GM19035 (cell line): Measurements from ENCODE around the gene GP1BA.
"Not testable (repeated sequence)": the region's sequence is repeated elsewhere in the genome, so short reads cannot be mapped to it uniquely, and the experiment has no call there.

Experiments
- ATAC-seq: cut with Tn5 transposase; IDR thresholded peaks from one replicate; pipeline ENCODE4 v1.9.1; 2021; ENCODE audit not compliant: unreplicated experiment

The GP1BA gene

DNA sequence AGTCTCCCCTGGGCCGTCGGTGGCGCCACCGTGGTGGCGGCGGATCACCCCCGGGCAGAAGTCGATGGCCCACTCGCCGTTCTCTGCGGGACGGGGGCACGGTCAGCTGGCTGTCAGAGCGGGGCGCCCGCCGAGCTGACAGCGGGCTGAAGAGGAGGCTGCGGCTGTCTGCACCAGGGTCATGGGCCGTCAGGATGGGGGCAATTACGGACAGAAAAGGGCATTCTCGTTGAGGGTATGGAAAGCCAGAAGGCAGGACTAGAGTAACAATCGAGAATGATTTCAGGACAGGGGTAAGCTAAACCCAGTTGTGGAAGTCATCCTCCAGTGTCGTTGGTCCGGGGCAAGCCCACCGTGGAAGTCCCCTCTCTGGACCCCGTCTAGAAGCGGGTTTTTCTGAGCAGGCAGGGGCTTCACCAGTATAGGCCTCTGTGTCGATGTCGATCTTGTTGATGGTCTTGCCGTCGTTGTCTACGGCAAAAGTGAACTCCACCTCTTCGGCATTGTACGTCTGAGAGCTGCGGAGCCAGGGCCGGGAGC, 30.9 kb upstream of the GP1BA start:
- ATAC-seq = no peak

DNA sequence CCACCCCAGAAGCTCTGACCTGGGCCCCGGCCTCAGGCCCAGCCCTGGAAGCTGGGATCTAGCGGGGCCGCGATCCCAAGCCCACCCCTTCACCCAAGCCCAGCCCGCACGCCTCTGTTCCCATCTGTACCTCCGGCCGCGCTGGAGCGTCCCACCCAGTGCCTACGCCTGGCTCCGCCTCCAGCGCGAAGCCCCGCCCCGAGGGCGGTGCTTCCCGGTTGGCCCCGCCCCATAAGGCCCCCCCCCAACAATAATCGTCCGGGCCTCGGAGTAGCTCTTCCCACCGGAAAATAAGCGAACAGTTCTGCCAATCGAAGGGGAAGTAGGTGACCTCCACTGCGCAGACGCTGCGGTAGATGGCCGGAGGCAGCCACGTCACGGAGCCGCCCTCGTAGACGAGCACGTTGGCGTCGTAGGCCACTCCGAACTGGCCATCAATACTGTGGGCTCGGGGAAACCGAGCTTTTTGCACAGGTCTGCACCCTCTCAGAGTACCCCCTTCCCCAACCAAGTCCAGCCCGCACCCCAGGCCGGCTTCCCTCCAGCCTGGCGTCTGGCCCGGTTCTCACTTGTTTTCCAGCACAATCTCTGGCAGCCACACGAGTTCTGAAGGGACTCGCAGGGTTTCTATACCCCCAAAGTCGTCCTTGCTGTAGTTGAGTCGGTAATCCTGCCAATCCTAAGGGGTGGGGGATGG, 30.3 kb upstream of the GP1BA start:
- ATAC-seq = no peak

DNA sequence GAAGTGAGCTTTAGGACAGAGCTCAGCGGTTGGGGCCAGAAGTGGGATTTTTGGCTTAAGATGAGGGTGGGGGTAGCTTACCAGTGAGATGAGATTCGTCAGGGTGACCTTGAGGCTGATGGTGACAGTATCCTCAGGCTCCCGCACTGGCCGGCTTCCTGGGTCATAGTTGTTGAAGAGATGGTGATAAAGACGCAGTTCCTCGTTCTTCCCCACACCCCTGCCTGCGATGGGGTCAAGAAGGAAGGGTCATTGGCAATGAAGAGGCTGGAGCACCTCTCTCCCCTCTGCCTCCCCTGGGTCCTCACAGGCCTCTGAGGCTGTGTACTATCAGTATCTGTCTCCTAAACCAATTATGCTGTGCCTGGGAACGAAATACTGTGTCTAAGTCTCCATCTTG, 29.5 kb upstream of the GP1BA start:
- no peak for ATAC-seq

DNA sequence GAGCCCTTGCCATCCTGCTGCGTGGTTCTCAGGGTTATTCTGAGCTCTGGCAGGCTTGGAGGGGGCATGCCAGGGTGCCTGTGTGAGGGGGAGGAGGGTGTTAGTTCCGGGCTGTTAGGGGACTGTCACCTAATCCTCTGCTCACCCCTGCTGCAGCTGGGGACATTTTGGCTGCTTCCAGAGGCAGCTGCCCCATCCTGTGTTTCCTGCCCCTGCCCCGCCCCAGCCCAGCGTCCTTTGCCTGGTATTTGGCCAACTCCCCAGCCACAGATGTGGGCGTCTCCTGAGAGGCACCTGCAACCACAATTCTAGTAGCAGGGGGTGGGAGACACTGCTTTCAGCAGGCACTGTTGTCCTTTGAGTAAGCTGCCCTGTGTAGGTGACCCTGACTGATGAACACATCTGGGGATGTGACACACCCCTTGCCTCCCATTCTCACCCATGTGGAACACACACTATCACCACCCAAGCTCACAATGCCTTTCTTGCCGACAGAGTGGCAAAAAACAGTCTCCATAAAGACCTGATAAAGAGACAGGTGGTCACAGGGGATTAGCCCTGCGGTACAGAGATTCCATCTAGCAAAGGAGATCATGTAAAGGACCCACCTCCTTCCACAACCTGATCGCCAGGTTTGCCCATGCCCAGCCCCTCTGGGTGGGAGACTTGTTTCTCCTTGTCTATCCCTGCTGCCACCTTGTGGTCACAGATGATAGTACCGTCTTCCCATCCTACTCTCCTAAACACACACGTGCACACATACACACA, 28.8 kb upstream of the GP1BA start, which contains the start of gene CHRNE:
Gene CHRNE, minus strand, starts transcription at position 48 of the 768 bp plus-strand sequence. Its CDS starts 35 bp downstream, at position 13.
- no peak for ATAC-seq

DNA sequence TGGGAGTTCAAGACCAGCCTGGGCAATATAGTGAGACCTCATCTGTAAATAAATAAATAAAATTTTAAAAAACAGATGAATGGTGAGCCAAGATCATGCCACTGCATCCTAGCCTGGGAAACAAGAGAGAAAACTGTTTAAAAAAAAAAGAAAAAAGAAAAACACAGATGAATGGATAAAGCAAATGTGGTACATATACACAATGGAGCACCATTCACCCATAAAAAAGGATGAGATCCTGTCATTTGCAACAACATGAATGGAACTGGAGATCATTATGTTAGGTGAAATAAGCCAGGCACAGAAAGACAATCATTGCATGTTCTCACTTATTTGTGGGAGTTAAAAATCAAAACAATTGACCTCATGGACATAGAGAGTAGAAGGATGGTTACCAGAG, 25.4 kb upstream of the GP1BA start:
- ATAC-seq = not testable (repeated sequence)

DNA sequence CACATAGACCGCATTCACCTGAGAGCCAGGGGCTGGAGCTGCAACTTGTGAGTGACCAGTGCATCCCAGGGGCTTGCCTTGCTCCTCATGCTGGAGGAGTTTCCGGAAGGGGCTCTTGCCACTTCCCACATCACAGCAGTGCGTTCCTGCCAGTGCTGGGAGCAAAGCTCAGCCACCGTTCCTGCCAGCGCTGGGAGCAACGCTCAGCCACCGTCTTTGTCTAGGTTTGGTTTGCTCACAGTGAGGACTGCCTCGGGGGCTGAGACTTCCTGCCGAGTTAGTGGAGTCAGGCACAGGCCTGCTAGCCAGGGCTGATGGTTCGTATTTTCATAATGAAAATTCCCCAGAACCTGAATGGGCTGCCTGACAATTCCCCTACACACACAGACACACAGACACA, 23.8 kb upstream of the GP1BA start:
- no peak for ATAC-seq

DNA sequence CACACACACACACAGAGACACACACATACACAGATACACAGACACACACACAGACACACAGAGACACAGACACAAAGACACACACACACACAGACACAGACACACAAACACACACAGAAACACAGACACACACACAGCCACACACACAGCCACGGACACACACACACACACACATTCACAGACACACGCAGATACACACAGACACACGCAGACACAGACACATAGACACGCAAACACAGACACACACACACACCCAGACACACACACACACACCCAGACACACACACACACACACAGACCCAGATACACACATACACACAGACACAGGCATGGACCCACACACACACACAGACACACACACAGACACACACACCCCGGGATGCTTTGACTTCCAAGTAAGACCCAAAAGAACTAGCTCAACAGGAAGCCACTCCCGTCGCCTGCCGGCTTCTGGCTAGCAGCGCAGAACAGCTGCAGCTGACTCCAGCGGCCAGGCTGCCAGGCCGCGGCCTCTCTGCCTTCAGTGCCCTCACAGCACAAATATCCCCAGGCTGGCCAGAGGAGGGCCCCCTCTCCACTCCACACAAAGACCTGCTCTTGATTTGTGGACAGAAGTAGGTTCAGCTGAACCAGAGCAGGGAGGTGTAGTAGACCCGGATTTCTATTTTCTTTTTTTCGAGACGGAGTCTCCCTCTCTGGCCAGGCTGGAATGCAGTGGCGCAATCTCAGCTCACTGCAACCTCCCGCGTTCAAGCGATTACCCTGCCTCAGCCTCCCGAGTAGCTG, 23.2 kb upstream of the GP1BA start:
- ATAC-seq = no peak

DNA sequence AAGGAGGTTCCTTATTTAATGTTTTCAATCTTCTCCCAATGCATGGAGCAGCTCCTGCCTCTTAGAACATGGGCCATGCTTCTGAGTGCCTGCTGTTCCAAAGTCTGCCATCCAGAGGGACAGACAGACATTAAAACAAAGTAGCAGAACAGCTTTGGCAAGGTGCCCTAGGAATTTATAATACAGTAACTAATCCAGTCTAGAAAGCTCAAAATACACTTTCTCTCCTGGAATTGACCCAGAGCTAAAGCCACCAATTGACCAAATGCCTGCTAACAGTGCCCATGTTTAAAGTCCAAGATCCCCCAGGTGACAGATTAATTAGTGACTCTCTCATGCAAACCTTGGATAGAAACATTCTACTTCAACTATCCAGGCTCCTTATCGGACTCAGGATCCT, 18.1 kb upstream of the GP1BA start:
- no peak for ATAC-seq

DNA sequence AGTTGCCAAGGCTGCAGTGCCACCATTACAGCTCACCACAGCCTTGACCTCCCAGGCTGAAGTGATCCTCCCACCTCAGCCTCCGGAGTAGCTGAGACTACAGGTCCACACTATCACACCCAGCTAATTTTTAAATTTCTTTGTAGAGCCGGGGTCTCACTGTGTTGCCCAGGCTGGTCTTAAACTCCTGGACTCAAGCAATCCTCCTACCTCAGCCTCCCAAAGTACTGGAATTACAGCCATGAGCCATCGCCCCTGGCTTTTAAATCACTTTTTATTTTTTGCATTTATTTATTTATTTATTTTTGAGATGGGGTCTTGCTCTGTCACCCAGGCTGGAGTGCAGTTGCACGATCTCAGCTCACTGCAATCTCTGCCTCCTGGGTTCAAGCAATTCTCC, 17.5 kb upstream of the GP1BA start:
- not testable (repeated sequence) for ATAC-seq

DNA sequence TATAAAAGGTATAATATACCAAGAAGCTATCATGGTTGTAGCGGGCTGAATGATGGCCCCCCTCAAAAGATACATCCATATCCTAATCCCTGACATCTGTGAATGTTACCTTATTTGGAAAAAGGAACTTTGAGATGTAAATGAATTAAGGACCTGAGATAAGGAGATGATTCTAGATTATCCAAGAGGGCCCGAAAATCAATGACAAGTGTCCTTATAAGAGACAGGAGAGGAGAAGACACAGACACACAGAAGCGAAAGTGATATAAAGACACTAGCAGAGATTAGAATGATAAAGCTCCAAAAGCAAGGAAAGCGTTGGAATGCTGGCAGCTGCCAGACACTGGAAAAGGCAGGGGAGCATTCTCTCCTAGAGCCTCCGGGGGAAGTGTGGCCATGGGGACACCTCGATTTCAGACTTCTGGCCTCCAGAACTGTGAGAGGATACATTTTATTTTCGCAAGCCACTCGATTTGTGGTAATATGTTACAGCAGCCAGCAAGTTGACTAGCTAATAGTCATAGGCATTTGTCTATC, 12.5 kb upstream of the GP1BA start:
- ATAC-seq = no peak

DNA sequence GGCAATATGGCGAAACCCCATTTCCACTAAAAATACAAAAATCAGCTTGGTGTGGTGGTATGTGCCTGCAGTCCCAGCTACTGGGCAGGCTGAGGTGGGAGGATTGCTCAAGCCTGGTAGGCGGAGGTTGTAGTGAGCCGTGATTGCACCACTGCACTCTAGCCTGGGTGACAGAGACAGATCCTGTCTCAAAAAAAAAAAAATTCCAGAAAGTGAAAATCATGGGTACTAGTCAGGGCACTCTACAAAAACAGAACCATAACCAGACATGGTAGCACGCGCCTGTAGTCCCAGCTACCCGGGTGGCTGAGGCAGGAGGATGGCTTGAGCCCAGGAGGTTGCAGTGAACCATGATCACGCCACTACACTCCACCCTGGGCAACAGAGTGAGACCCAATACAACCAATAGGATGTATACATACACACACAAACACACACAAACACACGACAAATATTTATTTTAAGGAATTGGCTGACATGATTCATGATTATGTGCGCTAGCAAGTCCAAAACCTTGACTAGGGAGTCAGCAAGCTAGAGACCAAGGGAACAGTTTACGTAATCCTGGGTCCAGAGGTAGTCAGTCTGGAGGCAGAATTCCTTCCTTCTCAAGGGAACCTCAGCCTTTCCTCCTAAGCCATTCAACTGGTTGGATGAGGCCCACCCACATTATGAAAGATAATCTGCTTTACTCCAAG, 11.6 kb upstream of the GP1BA start:
- ATAC-seq = no peak

DNA sequence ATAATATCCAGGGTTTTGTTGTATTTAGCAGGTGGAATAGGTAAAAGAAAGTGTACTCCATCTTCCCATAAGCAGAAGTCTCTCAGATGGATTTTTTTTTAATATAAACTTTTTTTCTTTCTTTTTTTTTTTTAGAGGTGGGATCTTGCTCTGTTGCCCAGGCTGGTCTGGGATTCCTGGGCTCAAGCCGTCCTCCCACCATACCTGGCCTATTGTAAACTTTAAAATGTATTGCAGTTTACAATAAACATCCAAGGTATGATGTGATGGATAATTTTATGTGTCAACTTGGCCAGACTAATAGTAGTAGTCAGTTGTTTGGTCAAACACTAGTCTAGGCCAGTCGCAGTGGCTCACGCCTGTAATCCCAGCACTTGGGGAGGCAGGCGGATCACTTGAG, 10.8 kb upstream of the GP1BA start:
- ATAC-seq = no peak

DNA sequence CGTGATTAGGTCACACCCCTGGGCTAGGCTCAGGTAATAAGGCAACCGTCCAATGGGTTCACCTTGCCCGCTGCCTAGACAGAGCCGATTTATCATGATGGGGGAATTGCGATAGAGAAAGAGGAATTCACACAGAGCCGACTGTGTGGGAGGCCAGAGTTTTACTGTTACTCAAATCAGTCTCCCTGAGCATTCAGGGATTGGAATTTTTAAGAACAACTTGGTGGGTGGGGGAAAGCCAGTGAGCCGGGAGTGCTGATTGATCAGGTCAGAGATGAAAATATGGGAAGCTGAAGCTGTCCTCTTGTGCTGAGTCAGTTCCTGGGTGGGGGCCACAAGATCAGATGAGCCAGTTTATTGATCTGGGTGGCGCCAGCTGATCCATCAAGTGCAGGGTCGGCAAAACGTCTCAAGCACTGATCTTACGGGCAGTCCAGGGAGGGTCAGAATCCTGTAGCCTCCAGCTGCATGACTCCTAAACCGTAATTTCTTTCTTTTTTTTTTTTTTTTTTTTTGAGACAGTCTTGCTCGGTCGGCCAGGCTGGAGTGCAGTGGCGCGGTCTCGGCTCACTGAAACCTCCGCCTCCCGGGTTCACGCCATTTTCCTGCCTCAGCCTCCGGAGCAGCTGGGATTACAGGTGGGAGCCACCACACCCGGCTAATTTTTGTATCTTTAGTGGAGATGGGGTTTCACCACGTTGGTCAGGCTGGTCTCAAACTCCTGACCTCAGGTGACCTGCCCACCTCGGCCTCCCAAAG, 5.3 kb upstream of the GP1BA start:
- ATAC-seq = not testable (repeated sequence)

DNA sequence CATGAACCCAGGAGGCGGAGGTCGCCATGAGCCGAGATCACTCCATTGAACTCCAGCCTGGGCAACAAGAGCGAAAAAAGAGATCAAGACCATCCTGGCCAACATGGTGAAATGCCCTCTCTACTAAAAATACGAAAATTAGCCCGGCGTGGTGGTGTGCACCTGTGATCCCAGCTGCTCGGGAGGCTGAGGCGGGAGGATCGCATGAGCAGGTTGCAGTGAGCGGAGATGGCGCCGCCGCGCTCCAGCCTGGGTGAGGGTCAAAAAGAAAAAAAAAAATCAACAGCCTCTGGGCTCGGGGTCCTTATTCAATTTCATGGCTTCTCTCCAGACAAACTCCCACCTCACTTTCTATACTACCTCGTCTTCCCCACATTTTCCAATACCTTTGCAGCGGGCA, 3.2 kb upstream of the GP1BA start:
- ATAC-seq = no peak

DNA sequence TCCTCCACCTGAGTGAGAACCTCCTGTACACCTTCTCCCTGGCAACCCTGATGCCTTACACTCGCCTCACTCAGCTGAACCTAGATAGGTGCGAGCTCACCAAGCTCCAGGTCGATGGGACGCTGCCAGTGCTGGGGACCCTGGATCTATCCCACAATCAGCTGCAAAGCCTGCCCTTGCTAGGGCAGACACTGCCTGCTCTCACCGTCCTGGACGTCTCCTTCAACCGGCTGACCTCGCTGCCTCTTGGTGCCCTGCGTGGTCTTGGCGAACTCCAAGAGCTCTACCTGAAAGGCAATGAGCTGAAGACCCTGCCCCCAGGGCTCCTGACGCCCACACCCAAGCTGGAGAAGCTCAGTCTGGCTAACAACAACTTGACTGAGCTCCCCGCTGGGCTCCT, 679 bp downstream of the GP1BA start:
- no peak for ATAC-seq

DNA sequence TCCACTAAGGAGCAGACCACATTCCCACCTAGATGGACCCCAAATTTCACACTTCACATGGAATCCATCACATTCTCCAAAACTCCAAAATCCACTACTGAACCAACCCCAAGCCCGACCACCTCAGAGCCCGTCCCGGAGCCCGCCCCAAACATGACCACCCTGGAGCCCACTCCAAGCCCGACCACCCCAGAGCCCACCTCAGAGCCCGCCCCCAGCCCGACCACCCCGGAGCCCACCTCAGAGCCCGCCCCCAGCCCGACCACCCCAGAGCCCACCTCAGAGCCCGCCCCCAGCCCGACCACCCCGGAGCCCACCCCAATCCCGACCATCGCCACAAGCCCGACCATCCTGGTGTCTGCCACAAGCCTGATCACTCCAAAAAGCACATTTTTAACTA, 1.6 kb downstream of the GP1BA start:
- no peak for ATAC-seq

DNA sequence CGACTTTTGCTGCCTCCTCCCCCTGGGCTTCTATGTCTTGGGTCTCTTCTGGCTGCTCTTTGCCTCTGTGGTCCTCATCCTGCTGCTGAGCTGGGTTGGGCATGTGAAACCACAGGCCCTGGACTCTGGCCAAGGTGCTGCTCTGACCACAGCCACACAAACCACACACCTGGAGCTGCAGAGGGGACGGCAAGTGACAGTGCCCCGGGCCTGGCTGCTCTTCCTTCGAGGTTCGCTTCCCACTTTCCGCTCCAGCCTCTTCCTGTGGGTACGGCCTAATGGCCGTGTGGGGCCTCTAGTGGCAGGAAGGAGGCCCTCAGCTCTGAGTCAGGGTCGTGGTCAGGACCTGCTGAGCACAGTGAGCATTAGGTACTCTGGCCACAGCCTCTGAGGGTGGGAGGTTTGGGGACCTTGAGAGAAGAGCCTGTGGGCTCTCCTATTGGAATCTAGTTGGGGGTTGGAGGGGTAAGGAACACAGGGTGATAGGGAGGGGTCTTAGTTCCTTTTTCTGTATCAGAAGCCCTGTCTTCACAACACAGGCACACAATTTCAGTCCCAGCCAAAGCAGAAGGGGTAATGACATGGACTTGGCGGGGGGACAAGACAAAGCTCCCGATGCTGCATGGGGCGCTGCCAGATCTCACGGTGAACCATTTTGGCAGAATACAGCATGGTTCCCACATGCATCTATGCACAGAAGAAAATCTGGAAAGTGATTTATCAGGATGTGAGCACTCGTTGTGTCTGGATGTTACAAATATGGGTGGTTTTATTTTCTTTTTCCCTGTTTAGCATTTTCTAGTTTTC, 2.3 kb downstream of the GP1BA start:
- no peak for ATAC-seq

DNA sequence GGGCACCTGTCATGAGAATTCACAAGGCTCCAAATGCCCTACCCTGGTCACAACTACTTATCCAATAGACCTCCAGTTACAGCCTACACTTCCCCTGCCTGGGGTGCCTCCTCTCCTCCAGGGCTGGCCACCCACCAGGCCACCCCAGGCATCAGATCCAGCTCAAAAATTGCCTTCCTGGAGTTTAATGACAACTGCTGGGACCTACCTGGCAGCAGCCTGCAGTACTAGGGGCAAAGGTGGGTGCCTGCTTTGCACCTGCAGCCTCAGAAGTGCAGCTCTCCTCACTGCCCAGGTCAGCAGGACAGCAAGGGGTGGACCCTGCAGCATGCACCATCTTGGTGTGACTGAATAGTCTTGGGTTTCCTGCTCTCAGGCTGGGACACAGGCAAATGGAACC, 3.6 kb downstream of the GP1BA start:
- no peak for ATAC-seq

DNA sequence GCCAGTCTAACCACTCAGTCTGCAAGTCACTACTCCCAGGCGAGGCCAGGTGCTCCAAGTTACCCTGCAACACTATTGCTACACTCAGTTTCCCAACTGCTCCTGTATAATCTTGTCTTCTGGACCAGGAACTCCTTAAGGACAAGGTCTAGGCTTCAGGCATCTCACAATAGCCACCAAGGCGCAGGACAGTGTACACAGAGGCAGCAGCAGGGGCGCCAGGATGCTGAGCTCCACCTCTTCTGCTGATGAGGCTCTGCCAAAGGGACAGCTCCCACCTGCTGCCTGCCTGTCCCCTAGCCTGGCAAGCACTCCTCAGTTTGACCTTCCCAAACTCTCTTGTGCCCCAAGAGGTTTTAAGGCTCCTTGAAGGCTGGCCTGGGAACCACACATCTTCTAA, 4.4 kb downstream of the GP1BA start:
- no peak for ATAC-seq
